NCI-H1048 (cell line): ENCODE data around the gene IZUMO1.
"Not testable (repeated sequence)": the region's sequence is repeated elsewhere in the genome, so short reads cannot be mapped to it uniquely, and the experiment has no call there.

Experiments used
- DNase-seq: peaks from one replicate; lab custom pipeline; 2025; lab: John Stamatoyannopoulos, UW

Gene IZUMO1

DNA sequence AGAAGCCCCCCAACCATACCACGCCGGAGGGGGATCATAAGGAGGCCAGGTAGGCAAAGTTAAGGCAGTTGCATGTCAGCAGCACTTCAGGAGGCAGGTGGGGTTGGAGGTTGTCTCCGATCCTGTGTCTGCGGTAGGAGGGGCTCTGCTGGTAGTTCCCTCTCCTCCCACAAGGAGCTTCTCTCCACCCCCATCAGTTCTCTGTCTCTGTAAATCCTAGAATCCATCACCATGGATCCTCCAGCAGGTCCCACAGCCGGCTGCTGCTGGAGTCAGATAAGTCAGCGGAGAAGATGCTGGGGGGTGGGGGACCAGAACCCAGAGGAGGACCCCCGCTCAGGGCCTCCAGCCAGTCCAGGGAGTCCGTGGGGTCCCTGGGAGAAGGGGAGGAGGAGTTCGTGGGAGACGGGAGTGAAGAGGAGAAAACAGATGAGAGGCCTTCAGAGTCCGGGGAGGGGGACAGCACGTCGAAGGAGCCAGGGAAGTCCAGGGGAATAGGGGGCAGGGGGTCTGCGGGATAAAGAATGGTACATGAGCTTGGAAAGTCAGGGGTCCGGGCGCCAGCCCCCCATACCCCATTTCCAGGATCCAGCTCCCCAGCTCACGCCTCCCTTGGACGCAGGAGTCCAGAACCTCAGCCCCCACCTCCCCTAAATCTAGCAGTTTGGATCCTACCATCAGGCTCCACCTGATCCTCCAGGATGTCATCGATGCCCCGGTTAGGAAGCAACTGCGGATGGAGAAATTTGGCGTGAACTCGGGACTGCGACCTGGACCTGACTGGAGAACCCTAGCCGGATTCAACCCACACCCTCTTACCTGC is 33.5 kb downstream of the IZUMO1 start:
- DNase-seq: no peak

- no peak for DNase-seq
Measured at GRCh38 chr19:48711106-48711662, 35.5 kb downstream of the IZUMO1 start.

DNA sequence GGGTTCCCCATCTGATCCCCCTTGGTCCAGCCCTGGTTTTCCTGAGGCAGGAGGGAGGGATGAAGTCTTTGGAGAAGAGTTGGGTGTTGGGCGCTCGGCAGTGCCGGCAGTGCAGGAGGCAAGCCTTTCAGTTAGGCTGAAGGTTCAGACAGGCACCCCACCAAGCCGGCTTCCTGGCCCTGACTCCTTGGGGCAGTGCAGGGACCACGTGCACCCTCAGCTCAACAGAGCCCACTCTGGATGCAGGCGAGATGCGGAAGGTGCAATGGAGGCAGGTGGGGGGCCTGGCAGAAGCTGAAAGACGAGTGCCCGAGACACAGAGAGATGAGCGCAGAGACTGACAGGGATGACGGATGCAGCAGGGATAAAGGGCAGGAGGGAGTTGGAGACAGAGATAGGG is 38.2 kb downstream of the IZUMO1 start:
- no peak for DNase-seq

DNA sequence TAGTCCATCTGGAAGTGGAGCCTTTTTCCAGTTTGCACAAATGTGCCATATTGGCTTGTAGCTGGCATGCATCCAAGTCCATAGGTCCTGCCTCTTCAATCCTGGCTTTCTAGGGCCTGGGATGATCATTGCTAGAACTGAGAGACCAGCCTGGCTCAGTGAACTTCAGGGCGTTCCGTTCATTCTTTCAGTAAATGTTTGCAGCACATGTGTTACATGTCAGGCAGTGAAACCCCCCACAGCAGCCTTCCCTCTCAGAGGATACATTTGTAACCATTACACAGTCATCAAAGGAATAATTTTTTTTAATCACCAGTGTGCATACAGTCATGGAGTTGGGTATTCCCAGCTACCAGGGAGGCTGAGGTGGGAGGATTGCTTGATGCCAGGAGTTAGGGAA is 41.3 kb downstream of the IZUMO1 start:
- no peak for DNase-seq

GRCh38 chr19:48703316-48703715 is 43.4 kb downstream of the IZUMO1 start:
- DNase-seq: no peak

DNA sequence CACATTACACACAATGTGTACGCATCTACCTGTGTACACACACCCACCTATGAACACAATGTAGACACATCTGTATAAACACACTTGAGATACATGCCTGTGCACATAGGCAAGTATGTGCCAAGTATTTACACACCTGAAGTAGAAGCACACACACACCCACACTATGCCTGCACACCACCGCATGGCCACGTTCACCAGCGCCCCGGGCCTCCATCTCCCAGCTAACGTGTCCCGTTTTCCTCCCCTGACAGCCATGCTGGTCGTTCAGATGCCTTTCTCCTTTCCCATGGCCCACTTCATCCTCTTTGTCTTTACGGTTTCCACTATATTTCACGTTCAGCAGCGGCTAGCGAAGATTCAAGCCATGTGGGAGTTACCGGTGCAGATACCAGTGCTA is 44.0 kb downstream of the IZUMO1 start:
- DNase-seq: no peak

DNA sequence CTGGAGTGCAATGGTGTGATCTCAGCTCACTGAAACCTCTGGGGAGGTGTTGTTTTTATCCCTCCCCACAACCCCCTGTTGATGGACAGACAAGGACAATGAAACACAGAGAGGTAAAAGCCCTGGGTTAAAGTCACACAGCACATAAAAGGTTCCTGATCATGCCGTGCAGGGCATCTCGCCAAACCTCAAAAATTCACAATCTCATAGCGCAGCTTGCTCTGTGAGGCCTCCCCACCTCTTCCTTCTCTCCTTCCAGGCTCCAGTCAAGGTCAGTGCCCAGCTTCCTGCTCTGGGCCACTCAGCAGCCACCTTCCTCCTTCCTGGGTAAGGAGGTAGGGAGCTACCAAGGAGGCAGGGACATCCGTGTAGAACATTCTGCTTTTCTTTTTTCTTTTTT is 48.7 kb downstream of the IZUMO1 start:
- no peak for DNase-seq

DNA sequence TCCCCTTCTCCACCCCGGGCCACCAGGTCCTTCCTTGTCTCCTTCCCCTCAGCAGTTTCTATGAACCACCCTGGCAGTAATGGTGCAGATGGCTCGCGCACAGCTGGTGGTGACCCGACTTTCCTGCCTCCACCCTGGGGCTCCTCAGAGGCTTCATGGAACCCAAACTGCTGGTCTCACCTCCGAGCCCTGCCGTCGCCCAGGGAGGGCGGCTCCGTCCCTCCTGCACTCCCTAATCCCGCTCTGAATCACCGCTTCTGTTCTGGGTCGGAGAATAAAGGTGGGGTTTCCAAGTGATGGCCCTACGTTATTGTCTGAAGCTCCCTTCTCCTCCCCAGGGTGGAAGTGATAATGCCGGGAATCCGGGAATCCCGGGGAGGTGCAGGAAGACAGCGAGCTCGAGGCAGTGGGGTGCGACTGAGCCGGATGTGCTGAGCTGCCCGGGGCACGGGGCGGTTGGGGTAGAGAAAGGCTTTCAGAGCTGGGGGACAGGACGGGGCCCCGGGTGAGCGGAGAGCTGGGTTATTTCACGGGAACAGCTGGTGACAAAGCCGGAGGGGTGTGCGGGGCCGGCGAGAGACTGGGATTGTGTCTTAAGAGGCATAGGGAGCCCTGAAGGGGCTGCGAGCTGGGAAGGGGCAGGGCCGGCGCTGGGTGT is 50.2 kb downstream of the IZUMO1 start:
- DNase-seq: no peak

DNA sequence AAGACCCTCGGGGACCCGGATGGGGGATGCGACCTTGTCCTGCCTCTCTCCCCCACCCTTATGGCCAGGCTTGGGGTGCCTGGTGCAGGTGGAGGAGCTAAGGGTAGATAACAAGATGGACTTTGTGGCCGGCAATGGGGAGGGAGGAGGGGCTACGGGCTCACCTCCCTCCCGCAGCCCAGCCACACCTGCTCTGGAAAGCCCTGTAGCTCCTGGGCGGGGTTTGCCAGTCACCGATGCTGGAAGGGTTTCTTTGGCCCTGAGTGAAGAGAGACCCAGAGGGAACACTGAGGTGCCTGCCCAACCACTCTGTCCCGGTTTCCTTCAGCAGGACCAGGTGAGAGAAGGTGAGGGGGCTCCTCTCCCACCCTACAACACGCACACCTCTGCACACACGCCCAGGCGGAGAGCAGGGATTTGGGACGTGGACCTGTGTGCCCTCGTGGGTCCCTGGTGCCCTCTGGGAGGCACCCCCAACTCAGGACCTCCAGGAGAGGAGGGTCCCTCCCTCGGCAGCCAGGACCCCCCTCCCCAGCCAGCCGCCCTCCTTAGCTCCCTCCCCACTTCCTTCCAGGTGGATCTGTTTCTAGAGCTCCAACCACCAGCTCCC is 50.9 kb downstream of the IZUMO1 start, which contains the start of gene FUT2:
Gene FUT2, plus strand, starts transcription at position 229 of the 610 bp plus-strand sequence. CDS start 6,986 bp downstream, outside the sequence.
- no peak for DNase-seq

GRCh38 chr19:48693629-48694028 is 53.1 kb downstream of the IZUMO1 start:
- DNase-seq: not testable (repeated sequence)
